Neural cell (in vitro differentiated cells): ENCODE data around the gene NCAPH2.

Experiments
- CTCF ChIP-seq: fragments of 450-650 bp; IDR thresholded peaks from 2 replicates; pipeline ENCODE4 v1.5.1; 2014; ENCODE audit warnings: antibody characterized with exemption, mild to moderate bottlenecking, moderate library complexity; ENCODE audit not compliant: poor library complexity, severe bottlenecking
- EP300 ChIP-seq: fragments of 450-650 bp; conservative IDR thresholded peaks from 2 replicates; pipeline ENCODE4 v1.6.1; 2014; ENCODE audit warnings: antibody characterized with exemption, mild to moderate bottlenecking, moderate library complexity; ENCODE audit not compliant: poor library complexity, severe bottlenecking
- EZH2 ChIP-seq: fragments of 200-600, 300-800 bp; shearing (Covaris generic), sonication (generic); IDR thresholded peaks from 2 replicates; pipeline ENCODE4 v1.6.1; 2014; ENCODE audit warnings: antibody characterized with exemption, low read length, borderline replicate concordance, mild to moderate bottlenecking; ENCODE audit not compliant: insufficient read depth, poor library complexity, severe bottlenecking
- POLR2AphosphoS5 ChIP-seq: IDR thresholded peaks from 2 replicates; pipeline ENCODE4 v1.6.1; 2012
- RAD21 ChIP-seq: fragments of 450-650 bp; conservative IDR thresholded peaks from 2 replicates; pipeline ENCODE4 v1.6.1; 2014; ENCODE audit warnings: antibody characterized with exemption, mild to moderate bottlenecking, moderate library complexity
- TAF1 ChIP-seq: IDR thresholded peaks from 2 replicates; pipeline ENCODE4 v1.6.1; 2012; ENCODE audit warnings: low read depth
- TF ChIP-seq, protein P1 (sequence below): IDR thresholded peaks from 2 replicates; pipeline ENCODE4 v1.6.1; 2012; ENCODE audit warnings: borderline replicate concordance

GRCh38 chr22:50530877-50531545 is 23.0 kb downstream of the NCAPH2 start:
- TF ChIP-seq CTCF (no peak), POLR2AphosphoS5 (no peak), RAD21 (no peak), EP300 (no peak), TAF1 (no peak), EZH2 (no peak)
- TF ChIP-seq, protein P1, sequence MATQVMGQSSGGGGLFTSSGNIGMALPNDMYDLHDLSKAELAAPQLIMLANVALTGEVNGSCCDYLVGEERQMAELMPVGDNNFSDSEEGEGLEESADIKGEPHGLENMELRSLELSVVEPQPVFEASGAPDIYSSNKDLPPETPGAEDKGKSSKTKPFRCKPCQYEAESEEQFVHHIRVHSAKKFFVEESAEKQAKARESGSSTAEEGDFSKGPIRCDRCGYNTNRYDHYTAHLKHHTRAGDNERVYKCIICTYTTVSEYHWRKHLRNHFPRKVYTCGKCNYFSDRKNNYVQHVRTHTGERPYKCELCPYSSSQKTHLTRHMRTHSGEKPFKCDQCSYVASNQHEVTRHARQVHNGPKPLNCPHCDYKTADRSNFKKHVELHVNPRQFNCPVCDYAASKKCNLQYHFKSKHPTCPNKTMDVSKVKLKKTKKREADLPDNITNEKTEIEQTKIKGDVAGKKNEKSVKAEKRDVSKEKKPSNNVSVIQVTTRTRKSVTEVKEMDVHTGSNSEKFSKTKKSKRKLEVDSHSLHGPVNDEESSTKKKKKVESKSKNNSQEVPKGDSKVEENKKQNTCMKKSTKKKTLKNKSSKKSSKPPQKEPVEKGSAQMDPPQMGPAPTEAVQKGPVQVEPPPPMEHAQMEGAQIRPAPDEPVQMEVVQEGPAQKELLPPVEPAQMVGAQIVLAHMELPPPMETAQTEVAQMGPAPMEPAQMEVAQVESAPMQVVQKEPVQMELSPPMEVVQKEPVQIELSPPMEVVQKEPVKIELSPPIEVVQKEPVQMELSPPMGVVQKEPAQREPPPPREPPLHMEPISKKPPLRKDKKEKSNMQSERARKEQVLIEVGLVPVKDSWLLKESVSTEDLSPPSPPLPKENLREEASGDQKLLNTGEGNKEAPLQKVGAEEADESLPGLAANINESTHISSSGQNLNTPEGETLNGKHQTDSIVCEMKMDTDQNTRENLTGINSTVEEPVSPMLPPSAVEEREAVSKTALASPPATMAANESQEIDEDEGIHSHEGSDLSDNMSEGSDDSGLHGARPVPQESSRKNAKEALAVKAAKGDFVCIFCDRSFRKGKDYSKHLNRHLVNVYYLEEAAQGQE, result no peak
